Measurements from ENCODE around the gene PTPRCAP.

The PTPRCAP gene

GRCh38 chr11:67404515-67405195 lies 32.8 kb downstream of the PTPRCAP start:
- no peak for TF ChIP-seq TAF1 (IDR thresholded peaks at IDR 0.05; ENCODE audit: low read depth)
- no peak for TF ChIP-seq FOXM1 (IDR thresholded peaks at IDR 0.05; ENCODE audit: borderline replicate concordance, low read depth)
- TF ChIP-seq EP300 (IDR thresholded peaks at IDR 0.05; ENCODE audit: borderline replicate concordance) = no peak
- no peak for TF ChIP-seq ZBTB7A (IDR thresholded peaks at IDR 0.05; ENCODE audit: low read depth)
- no peak for TF ChIP-seq CREB1 (IDR thresholded peaks at IDR 0.05; ENCODE audit: low read depth)
- TF ChIP-seq YY1 (IDR thresholded peaks at IDR 0.05; ENCODE audit: low read depth) = no peak
- TF ChIP-seq, protein P1, sequence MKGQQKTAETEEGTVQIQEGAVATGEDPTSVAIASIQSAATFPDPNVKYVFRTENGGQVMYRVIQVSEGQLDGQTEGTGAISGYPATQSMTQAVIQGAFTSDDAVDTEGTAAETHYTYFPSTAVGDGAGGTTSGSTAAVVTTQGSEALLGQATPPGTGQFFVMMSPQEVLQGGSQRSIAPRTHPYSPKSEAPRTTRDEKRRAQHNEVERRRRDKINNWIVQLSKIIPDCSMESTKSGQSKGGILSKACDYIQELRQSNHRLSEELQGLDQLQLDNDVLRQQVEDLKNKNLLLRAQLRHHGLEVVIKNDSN (IDR thresholded peaks at IDR 0.05) = no peak
- no peak for TF ChIP-seq TCF12 (IDR thresholded peaks at IDR 0.05; ENCODE audit: low read depth)
- no peak for TF ChIP-seq CEBPB (IDR thresholded peaks at IDR 0.05)
- no peak for TF ChIP-seq RAD21 (IDR thresholded peaks at IDR 0.05; ENCODE audit: low read depth)
- TF ChIP-seq, protein P2, sequence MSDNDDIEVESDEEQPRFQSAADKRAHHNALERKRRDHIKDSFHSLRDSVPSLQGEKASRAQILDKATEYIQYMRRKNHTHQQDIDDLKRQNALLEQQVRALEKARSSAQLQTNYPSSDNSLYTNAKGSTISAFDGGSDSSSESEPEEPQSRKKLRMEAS (IDR thresholded peaks at IDR 0.05) = no peak
- no peak for TF ChIP-seq TEAD4 (IDR thresholded peaks at IDR 0.05)
- no peak for TF ChIP-seq NFIC (IDR thresholded peaks at IDR 0.05)
- TF ChIP-seq EGR1 (IDR thresholded peaks at IDR 0.05) = no peak
- no peak for TF ChIP-seq REST (IDR thresholded peaks at IDR 0.05; ENCODE audit: low read depth)

DNA sequence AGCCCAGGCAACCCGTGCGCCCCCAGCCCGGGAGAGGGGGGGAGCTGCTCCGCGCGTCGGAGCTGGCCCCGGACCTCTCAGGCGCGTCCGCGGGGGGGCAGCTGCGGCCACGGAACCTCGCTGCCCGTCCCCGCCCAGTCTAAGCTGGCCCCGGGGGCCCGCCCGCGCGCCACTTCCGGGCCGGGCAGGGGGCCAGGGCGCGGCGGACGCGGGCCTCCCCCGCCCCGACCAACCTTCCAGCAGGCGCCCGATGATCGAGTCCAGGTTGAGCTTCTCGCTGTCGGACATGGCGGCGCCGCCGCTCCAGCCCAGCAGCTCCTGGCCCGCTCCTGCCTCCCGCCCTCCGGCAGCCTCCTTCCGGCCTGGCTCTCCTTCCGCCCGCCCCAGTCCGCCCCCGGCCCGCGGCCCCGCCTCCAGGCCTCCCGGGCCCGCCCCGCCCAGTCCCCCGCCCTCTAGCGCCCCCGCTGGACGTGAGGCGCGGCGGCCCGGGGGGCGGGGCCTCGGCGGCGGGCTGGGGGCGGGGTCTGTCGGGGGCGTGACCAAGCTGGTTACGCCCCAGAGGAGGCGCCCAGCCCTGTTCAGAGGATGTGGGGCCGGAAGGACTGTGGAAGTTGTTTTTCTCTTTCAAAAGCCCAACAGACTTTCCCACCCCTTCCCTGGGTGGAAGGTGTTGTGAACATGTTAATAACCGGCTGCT lies 35.8 kb downstream of the PTPRCAP start, which contains the start of gene PPP1CA:
TSS of gene PPP1CA (minus strand) at position 364 of the 697 bp plus-strand sequence. CDS start at position 288, 76 bp downstream.
- TF ChIP-seq FOXM1 (IDR thresholded peaks at IDR 0.05; ENCODE audit: borderline replicate concordance, low read depth) (no peak), REST (IDR thresholded peaks at IDR 0.05; ENCODE audit: low read depth) (no peak), EP300 (IDR thresholded peaks at IDR 0.05; ENCODE audit: borderline replicate concordance) (no peak), TCF12 (IDR thresholded peaks at IDR 0.05; ENCODE audit: low read depth) (no peak), CEBPB (IDR thresholded peaks at IDR 0.05) (no peak), TAF1 (IDR thresholded peaks at IDR 0.05; ENCODE audit: low read depth) (peak; percentile 11; the same call in 1 of the 2 replicates), CREB1 (IDR thresholded peaks at IDR 0.05; ENCODE audit: low read depth) (no peak), ZBTB7A (IDR thresholded peaks at IDR 0.05; ENCODE audit: low read depth) (no peak), RAD21 (IDR thresholded peaks at IDR 0.05; ENCODE audit: low read depth) (no peak; the same call in 1 of the 2 replicates), EGR1 (IDR thresholded peaks at IDR 0.05) (no peak), NFIC (IDR thresholded peaks at IDR 0.05) (peak; percentile 35; the same call in 1 of the 2 replicates), YY1 (IDR thresholded peaks at IDR 0.05; ENCODE audit: low read depth) (peak; percentile 80), TEAD4 (IDR thresholded peaks at IDR 0.05) (no peak)
- TF ChIP-seq, protein P1 (IDR thresholded peaks at IDR 0.05) = no peak
- TF ChIP-seq, protein P2 (IDR thresholded peaks at IDR 0.05) = peak; percentile 72; the same call in 1 of the 2 replicates

DNA sequence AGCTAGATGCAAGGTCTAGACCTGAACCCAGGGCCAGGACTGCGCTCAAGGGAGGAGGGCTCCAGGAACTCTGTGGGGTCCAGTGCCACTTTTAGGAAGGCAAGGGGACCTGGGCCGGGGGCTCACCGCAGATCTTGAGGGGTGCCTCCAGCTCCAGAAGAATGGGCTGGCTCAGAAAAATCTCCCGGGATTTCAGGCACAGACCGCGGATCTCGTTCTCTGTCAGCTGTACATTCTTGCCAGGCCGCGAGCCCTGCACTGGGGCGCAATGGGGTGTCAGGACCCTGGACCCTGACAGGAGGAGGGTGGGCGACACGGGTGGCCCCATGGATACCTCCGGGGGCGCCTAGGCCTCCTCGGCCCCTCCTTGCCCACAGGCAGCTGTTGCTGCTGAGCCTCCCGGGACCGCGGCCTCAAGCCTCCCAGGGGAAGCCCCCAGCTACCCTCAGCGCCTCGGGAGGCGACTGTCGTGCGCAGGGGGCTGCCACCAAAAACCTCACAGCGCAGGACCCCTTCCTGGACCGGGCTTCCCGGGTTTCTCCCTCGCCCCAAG lies 36.5 kb downstream of the PTPRCAP start:
- peak; percentile 79; the same call in 1 of the 2 replicates for TF ChIP-seq ZBTB7A (IDR thresholded peaks at IDR 0.05; ENCODE audit: low read depth)
- TF ChIP-seq, protein P1 (IDR thresholded peaks at IDR 0.05) = no peak

- no peak for TF ChIP-seq YY1 (IDR thresholded peaks at IDR 0.05; ENCODE audit: low read depth)
Observed at GRCh38 chr11:67400251-67400941, 37.1 kb downstream of the PTPRCAP start.
